ENCODE data around the gene SEMA3D. TPM values are rescaled to one million over a fixed set of nuclear protein-coding genes. Genes with fewer than 3 reads are reported as not detected.

SEMA3D gene
- total RNA-seq, 1 donor from 2014 or later = 13.6 TPM

- H3K4me1 ChIP-seq = no peaks in the 10 kb centered on the region
- H3K27ac ChIP-seq = no peak overlapping the region
Observed at GRCh38 chr7:84971360-84971759, 215.5 kb downstream of the SEMA3D start.

GRCh38 chr7:84970670-84971069, 216.2 kb downstream of the SEMA3D start:
- Histone ChIP-seq H3K4me1 (no peaks in the 10 kb centered on the region), H3K4me3 (no peak overlapping the region), H3K27ac (no peak overlapping the region), H3K27me3 (no peaks in the 10 kb centered on the region), H3K36me3 (no peaks in the 10 kb centered on the region), H3K9me3 (no peaks in the 10 kb centered on the region)
- DNase-seq = no peak
- no peak for ATAC-seq
- intact Hi-C loops (cut with DNase I) = no loop called here
- TF ChIP-seq CTCF (IDR thresholded peaks at IDR 0.05) = no peak

More at GRCh38 chr7:84971360-84971759, 215.5 kb downstream of the SEMA3D start:
- intact Hi-C loops (cut with DNase I) = no loop called here
- Histone ChIP-seq H3K9me3 (no peaks in the 10 kb centered on the region), H3K27me3 (no peaks in the 10 kb centered on the region), H3K4me3 (no peak overlapping the region), H3K36me3 (no peaks in the 10 kb centered on the region)
- no peak for TF ChIP-seq CTCF (IDR thresholded peaks at IDR 0.05)
- ATAC-seq (no peak), DNase-seq (no peak)

GRCh38 chr7:84953234-84953633, 233.6 kb downstream of the SEMA3D start:
- intact Hi-C loops (cut with DNase I) = no loop called here
- Histone ChIP-seq H3K27ac (no peak overlapping the region), H3K4me1 (no peaks in the 10 kb centered on the region)

GRCh38 chr7:84950836-84951235, 236.0 kb downstream of the SEMA3D start:
- Histone ChIP-seq H3K36me3 (no peaks in the 10 kb centered on the region), H3K4me1 (no peaks in the 10 kb centered on the region), H3K4me3 (no peak overlapping the region), H3K9me3 (no peaks in the 10 kb centered on the region), H3K27ac (no peak overlapping the region), H3K27me3 (no peaks in the 10 kb centered on the region)
- DNase-seq (no peak), ATAC-seq (no peak)
- TF ChIP-seq CTCF (IDR thresholded peaks at IDR 0.05) = no peak
- intact Hi-C loops (cut with DNase I) = no loop called here

More at GRCh38 chr7:84953234-84953633, 233.6 kb downstream of the SEMA3D start:
- ATAC-seq (no peak), DNase-seq (no peak)
- no peak for TF ChIP-seq CTCF (IDR thresholded peaks at IDR 0.05)
- no peak overlapping the region for H3K4me3 ChIP-seq
- H3K9me3 ChIP-seq = no peaks in the 10 kb centered on the region
- no peaks in the 10 kb centered on the region for H3K36me3 ChIP-seq
- H3K27me3 ChIP-seq = no peaks in the 10 kb centered on the region

- DNase-seq (no peak), ATAC-seq (no peak)
- H3K27ac ChIP-seq = no peak overlapping the region
- intact Hi-C loops (cut with DNase I) = no loop called here
- no peak overlapping the region for H3K4me3 ChIP-seq
- no peak for TF ChIP-seq CTCF (IDR thresholded peaks at IDR 0.05)
- H3K9me3 ChIP-seq = no peaks in the 10 kb centered on the region
- H3K27me3 ChIP-seq = no peaks in the 10 kb centered on the region
- no peaks in the 10 kb centered on the region for H3K36me3 ChIP-seq
- H3K4me1 ChIP-seq = no peaks in the 10 kb centered on the region
Observed at GRCh38 chr7:84949501-84949900, 237.4 kb downstream of the SEMA3D start.

GRCh38 chr7:84949067-84949466, 237.8 kb downstream of the SEMA3D start:
- TF ChIP-seq CTCF (IDR thresholded peaks at IDR 0.05) = no peak
- H3K27me3 ChIP-seq = no peaks in the 10 kb centered on the region
- intact Hi-C loops (cut with DNase I) = no loop called here
- no peak overlapping the region for H3K4me3 ChIP-seq
- no peaks in the 10 kb centered on the region for H3K9me3 ChIP-seq
- H3K4me1 ChIP-seq = no peaks in the 10 kb centered on the region
- no peak for DNase-seq
- no peaks in the 10 kb centered on the region for H3K36me3 ChIP-seq
- H3K27ac ChIP-seq = no peak overlapping the region
- no peak for ATAC-seq
